Effector CD8-positive, alpha-beta T cell (primary cell): ENCODE results near the gene APEX1.
A peak's percentile ranks its signal among the peaks of the same experiment; 100 is the strongest.
"Not testable (repeated sequence)": the region's sequence is repeated elsewhere in the genome, so short reads cannot be mapped to it uniquely, and the experiment has no call there.

Source experiments
- DNase-seq: peaks from one replicate; lab custom pipeline; 2025; lab: John Stamatoyannopoulos, UW

The APEX1 gene

DNA sequence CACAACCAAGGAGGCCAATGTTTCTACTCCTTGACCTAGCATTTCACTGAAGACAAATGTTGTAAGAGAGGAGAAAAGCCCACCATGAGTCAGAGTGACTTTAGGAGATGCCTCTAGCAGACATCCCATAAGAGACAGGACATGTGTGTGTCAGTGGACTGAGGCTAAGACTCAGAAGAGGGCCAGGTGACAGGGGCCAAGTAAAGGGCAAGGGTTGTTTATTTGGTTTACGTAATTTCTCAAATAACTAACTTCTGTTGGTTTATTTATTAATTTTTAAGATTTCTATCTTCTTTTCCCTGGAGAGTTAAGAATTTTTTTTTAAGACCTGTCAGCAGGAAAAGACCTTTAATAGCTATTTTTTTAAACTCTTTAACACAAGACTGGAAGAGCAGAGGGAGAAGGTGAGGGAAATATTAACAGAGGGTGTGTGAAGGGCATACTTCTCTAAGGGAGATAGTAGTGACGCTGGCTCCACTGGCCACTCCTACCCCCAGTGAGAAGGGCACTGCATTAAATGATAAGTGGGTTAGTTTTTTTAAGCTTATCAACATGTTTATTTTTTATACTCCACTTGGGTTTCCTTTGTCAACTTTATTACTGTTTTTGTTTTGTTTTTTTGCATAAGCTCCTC is 17.6 kb downstream of the APEX1 start:
- DNase-seq, result no peak

DNA sequence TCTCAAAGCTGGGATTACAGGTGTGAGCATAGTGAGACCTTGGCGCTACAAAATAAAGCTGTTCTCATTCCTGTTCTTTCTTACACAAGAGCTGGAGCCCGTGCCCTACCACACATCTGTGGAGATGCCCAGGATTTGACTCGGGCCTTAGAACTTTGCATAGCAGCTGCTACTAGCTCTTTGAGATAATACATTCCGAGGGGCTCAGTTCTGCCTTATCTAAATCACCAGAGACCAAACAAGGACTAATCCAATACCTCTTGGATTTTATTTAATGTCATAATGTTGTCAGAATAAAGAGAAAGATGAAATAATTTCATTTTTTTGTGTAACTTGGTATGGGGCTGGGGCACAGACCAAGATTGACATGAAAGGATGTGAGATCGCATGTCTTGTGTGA is 21.8 kb downstream of the APEX1 start:
- no peak for DNase-seq

- DNase-seq, result peak; percentile 7
These were observed 22.3 kb downstream of the APEX1 start for GRCh38 chr14:20477211-20477876.

DNA sequence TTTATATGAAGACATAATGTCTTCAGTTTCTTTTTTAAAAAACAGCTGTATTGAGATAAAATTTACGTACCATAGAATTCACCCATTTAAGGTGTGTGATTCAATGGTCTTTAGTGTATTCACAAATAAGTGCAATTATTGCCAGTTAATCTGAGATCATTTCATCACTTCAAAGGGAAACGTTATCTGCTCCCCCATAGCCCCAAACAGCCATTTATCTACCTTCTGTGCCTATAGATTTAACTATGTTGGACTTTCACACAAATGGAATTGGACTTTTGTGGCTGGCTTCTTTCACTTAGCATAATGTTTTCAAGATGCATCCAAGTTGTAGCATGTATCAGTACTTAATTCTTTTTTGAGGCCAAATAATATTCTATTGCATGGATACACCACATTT is 23.9 kb downstream of the APEX1 start:
- no peak for DNase-seq

- DNase-seq, result no peak
These were observed 27.4 kb downstream of the APEX1 start for GRCh38 chr14:20482382-20482781.

GRCh38 chr14:20485900-20486299 is 30.9 kb downstream of the APEX1 start:
- DNase-seq, result no peak

DNA sequence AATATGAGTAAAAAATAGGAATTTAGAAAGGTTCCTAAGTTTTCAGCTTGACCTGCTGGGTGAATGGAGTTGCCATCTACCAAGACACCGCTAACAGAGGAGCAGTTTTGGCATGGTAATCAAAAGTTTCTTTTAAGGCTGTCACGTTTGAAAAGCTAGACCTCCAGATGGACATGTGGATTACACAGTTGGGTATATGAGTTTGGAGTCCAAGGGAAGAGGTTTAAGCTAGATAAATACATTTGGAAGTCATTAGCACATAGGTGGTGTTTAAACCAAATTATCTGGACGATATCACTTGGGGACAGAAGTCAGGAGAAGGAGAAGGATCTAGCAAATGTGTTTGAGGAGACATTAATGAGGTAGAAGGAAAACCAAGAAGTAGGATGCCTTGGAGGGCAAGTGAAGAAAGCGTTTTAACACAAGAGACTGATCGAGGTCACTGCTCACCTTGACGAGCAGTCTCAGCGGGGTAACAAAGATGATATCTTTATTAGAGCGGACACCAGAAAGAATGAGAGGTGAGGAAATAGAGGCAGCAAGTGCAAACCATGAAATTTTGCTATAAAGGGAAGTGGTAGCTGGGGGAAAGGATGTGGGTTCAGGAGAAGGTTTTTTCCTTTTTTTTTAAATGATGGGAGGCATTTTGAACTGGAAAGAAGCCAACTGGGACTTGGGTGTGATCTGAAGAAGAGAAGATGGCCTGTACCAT is 31.8 kb downstream of the APEX1 start:
- DNase-seq, result no peak

DNA sequence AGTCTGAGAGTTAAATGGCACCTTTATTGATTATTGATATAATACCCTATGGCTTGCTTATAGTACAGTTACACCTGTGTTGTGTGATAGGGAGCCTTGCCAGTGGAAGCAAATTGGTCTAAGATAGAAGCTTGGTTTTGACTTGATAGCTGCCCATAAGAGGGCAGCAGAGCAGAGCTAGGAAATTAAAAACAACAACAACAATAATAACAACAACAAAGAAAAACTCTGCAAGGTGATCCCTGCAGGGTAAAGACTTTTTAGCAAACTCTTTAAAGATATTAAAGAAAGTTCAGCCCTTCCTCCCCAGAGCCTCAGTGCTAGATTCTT is 32.3 kb downstream of the APEX1 start:
- no peak for DNase-seq

DNA sequence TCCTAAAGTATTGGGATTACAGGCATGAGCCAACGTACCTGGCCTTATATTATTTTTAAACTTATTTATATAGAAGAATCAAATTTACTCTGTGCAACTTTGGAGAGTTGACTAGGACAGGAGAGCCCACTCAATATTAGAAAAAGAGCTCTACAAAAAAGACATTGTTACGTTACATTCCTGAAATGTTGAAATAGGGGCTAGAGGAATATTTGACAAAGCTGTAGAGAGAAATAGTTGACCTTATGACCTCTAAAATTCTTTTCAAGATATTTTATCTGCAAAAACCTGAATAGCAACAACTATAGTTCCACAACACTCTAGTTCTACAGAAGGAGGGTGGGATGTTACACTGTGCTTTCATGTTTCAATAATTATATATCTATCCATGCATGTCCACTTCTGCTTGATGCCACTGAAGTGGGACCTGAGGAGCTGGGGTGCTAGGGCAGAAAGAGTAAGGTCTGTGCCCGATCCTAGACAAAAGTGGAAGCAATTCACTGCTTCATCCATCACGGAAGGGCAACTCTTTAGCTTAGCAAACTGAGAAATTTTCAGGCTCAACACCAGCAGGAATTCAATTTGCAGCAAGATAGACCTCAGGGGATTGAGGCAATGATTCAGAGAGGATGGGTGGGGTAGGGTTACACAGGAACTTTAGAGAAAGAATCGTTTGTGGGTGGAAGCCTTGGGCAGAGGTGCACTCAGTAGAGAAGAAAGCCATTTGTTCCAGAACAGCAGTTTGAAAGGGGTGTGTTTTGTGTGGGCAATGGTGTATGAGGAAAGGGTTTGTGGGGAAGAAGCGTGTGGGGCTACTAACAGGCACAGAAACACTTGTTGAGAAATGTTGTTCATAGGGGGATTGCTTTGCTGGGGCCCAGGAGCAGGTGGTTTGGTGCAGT is 34.3 kb downstream of the APEX1 start:
- DNase-seq, result no peak

- no peak for DNase-seq
These were observed 35.5 kb downstream of the APEX1 start for GRCh38 chr14:20490563-20490962.

GRCh38 chr14:20492486-20492885 is 37.5 kb downstream of the APEX1 start:
- no peak for DNase-seq

DNA sequence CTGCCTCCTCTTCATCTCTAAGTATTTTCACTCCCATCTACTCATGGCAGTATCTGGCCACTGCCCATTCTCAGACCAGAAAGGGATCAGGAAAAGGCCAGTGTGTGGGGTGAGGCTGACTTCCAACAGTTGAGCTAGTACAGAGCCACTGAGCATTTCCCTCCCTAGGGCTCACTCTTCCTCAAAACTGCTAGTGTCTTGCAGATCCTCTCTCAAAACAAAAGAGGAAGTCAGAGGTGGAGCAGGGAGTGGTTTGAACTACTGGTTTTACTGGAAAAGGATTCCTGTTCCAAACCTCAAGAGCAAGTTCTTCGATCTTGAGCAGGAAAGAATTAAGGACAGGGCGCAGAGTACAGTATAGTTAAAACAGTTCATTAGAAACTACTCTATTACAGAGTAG is 38.6 kb downstream of the APEX1 start:
- no peak for DNase-seq

DNA sequence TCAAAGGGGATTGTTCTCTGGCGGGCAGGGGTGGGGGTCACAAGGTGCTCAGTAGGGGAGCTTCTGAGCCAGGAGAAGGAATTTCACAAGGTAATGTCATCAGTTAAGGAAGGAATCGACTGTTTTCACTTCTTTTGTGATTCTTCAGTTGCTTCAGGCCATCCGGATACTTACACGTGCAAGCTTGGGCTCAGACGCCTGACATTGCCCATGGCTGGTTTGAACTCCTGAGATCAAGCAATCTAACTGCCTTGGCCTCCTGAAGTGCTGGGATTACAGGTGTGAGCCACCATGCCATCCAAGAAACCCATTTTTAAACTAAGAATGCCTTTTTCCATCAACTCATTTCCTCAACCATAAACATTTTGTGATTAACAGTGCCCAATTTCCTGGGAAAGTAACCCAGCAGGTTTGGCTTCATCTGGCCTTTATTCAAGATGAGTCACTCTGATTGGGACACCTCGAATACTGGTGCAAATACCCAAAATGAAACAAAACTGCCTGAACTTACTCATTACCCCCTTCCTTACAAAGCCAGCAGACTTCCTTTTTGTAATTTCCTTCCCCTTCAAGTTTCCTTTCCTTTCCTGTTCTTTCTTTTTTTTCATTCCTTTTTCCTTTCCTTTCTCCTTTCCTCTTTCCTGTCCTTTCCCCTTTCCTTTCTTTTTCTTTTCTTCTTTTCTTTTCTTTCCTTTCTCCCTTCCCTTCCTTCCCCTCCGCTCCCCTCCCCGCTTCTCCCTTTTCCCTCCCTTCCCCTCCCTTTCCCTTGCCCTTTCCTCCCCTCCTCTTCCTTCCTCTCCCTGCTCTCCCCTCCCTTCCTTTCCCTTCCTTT is 40.1 kb downstream of the APEX1 start:
- DNase-seq, result no peak

DNA sequence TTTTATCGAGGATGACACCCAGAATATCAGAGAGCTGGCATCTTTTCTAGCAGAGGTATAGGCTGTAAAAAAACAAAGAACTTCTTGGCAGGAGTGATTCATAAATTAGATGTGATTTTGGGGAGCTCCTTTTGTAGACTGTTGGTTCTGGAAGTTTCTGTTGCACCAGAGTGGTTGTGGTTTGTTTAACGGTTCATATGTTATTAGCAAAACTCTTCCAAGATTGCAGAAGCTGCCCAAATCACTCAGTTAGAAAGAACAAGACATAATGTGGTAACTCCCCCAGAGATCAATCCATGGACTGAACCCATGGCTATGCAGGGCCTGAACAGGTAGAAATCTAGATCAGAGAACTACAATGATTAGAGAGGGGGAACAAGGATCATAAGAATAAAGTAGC is 43.6 kb downstream of the APEX1 start:
- DNase-seq, result no peak

GRCh38 chr14:20499108-20499507 is 44.1 kb downstream of the APEX1 start:
- DNase-seq, result no peak

DNA sequence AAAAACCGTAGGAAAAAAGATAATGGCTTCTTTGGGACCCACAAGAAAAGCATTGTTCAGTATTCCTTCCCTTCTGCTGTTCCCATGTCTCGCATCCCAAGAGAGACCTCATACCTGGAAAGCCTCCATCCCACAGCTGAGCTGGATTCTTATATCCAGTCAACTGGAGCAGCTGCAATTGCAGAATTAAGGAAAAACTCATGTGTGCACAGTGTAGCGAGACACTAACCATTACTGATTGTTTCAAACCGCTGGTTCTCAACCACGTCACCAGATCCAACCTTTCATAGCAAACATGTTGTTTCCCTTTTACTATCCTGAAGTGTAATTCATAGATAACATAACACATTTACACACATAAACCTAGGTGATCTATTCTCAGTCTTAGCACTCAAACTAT is 44.9 kb downstream of the APEX1 start:
- DNase-seq, result no peak

- DNase-seq, result no peak
These were observed 46.3 kb downstream of the APEX1 start for GRCh38 chr14:20501346-20501745.

- no peak for DNase-seq
These were observed 48.9 kb downstream of the APEX1 start for GRCh38 chr14:20503898-20504297.

DNA sequence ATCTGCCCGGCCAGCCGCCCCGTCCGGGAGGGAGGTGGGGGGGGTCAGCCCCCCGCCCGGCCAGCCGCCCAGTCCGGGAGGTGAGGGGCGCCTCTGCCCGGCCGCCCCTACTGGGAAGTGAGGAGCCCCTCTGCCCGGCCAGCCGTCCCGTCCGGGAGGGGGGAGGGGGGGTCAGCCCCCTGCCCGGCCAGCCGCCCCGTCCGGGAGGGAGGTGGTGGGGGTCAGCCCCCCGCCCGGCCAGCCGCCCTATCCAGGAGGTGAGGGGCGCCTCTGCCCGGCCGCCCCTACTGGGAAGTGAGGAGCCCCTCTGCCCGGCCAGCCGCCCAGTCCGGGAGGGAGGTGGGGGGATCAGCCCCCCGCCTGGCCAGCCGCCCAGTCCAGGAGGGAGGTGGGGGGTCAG is 51.2 kb downstream of the APEX1 start:
- DNase-seq, result not testable (repeated sequence)

DNA sequence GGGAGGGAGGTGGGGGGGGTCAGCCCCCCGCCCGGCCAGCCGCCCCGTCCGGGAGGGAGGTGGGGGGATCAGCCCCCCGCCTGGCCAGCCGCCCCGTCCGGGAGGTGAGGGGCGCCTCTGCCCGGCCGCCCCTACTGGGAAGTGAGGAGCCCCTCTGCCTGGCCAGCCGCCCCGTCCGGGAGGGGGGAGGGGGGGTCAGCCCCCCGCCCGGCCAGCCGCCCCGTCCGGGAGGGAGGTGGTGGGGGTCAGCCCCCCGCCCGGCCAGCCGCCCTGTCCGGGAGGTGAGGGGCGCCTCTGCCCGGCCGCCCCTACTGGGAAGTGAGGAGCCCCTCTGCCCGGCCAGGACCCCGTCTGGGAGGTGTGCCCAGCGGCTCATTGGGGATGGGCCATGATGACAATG is 51.7 kb downstream of the APEX1 start:
- DNase-seq, result not testable (repeated sequence)
